Transverse colon (tissue), 4 donors: ENCODE results near the gene LGR6. TPM values are rescaled to one million over a fixed set of nuclear protein-coding genes. Genes with fewer than 3 reads are reported as not detected.

Source experiments
- DNase-seq: peaks from one replicate; pipeline ENCODE4 v3.0.0-alpha.2; 2019
- H3K27ac ChIP-seq, 4 donors: fragments of 200-600 bp; sonication (generic); 2 replicates each; pipeline ENCODE4 v1.5.1; 2016 to 2018; ENCODE audit warnings: inconsistent platforms in 4 of 4
- H3K27me3 ChIP-seq: fragments of 200-600 bp; sonication (generic); 2 replicates; pipeline ENCODE4 v1.5.1; 2017; ENCODE audit warnings: inconsistent platforms
- H3K36me3 ChIP-seq, 4 donors: fragments of 200-600 bp; sonication (generic); 2 replicates each; pipeline ENCODE4 v1.5.1; 2017 to 2019; ENCODE audit warnings: inconsistent platforms in 4 of 4
- H3K4me1 ChIP-seq, 4 donors: fragments of 200-600 bp; sonication (generic); 2 replicates each; pipeline ENCODE4 v1.5.1; 2017 to 2020; ENCODE audit warnings: inconsistent platforms in 4 of 4
- H3K4me3 ChIP-seq, 4 donors: fragments of 200-600 bp; sonication (generic); 1 replicate in 1 of 4; 2 replicates in 3 of 4; pipeline versions ENCODE4 v1.5.1 to v1.6.1; 2017 to 2019; ENCODE audit warnings: inconsistent platforms in 4 of 4
- H3K9me3 ChIP-seq, 2 donors: fragments of 200-600 bp; sonication (generic); 2 replicates each; pipeline ENCODE4 v1.5.1; 2017 to 2019; ENCODE audit warnings: inconsistent platforms in 2 of 2
- EP300 ChIP-seq: sonication (generic); formaldehyde crosslinking; IDR thresholded peaks from one replicate; pipeline ENCODE4 v1.6.1; 2017; ENCODE audit warnings: antibody characterized with exemption, low read depth
- POLR2A ChIP-seq: fragments of 450-650 bp; IDR thresholded peaks from one replicate; pipeline ENCODE4 v1.6.1; 2016; ENCODE audit warnings: antibody characterized with exemption, mild to moderate bottlenecking, moderate library complexity
- POLR2AphosphoS5 ChIP-seq, 3 donors: sonication (generic); formaldehyde crosslinking; IDR thresholded peaks; one replicate each; pipeline ENCODE4 v1.6.1; 2016; ENCODE audit warnings: antibody characterized with exemption in 3 of 3
- WGBS, 2 donors: methylation state at CpG; one replicate each; pipeline ENCODE4 v1.1.5; 2018; ENCODE audit warnings: low coverage in 1 of 2; 5-methylcytosine and 5-hydroxymethylcytosine counted together
- in situ Hi-C, 4 donors: fragments of 200-750 bp; cut with MboI; loops; one replicate each; pipeline versions ENCODE4 v1.15.0 to v1.15.1; 2017; ENCODE audit warnings: low sequenced_read_pairs in 3 of 4, low pct_ligation_motif_present in 1 of 4, low pct_unique_long_range_greater_than_20kb in 1 of 4
- intact Hi-C: fragments of 100-400 bp; cut with DNase I; formaldehyde crosslinking; loops from one replicate; pipeline ENCODE4 v1.15.1; 2023; ENCODE audit warnings: low total_unique reads
- total RNA-seq, 4 donors: library from RNA; depleted of rRNA; stranded (reverse); fragments of >200 nt; gene quantifications; one replicate each; pipeline ENCODE4 v1.1.0, GENCODE V29; 2016
- TF ChIP-seq, protein P1 (sequence below), 5 experiments: fragments of 200-600 bp in 3 of 5; fragments of 450-650 bp in 2 of 5; sonication (generic) in 3 of 5; IDR thresholded peaks; 1 replicate in 2 of 5; 2 replicates in 3 of 5; pipeline ENCODE4 v1.5.1; 2016 to 2017; ENCODE audit warnings: antibody characterized with exemption in 5 of 5, inconsistent platforms in 3 of 5, mild to moderate bottlenecking in 2 of 5, moderate library complexity in 1 of 5

The LGR6 gene
- total RNA-seq, 4 donors from 2014 or later: 0.41 to 1.6 TPM; not detected in 2

DNA sequence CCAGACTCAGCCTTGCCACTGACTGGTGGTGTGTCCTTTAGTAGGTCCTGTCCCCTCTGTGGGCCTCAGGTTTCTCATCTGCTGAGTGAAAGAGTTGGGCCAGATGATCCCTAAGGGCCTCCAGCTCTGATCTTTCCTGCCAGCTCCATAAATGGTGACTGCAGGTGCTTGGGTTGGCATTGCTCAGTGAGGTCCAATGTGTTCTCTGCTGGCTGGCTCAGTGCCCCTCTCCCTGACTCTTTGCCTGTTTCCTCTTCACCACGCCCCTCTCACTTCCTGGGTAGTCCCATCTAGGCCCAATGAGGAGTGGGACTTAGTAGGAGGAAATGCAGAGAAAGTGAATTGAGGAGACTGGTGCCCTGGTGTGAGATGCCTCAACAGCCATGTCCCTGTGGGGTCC, 111.6 kb downstream of the LGR6 start:
- intact Hi-C loops: no loop called here
- in situ Hi-C loops: loop anchor here in 1 of 4 donors (25.0 kb wide), 1 partner anchor 118 kb away; the partner anchor contains the start of gene LGR6
- no peaks in the 10 kb centered on the region for H3K4me1 ChIP-seq
- no peak for DNase-seq
- H3K36me3 ChIP-seq: no peaks in the 10 kb centered on the region
- WGBS, 2 donors: 30% methylated on average over 1 of the region's 1 CpG; no CpG with 5 or more reads in 1 of the 2 donors
- H3K9me3 ChIP-seq: no peaks in the 10 kb centered on the region
- H3K4me3 ChIP-seq: no peak overlapping the region
- H3K27me3 ChIP-seq: no peaks in the 10 kb centered on the region
- no peak overlapping the region for H3K27ac ChIP-seq
- TF ChIP-seq EP300: no peak
- TF ChIP-seq POLR2AphosphoS5 (IDR thresholded peaks at IDR 0.05): no peak
- TF ChIP-seq, protein P1, sequence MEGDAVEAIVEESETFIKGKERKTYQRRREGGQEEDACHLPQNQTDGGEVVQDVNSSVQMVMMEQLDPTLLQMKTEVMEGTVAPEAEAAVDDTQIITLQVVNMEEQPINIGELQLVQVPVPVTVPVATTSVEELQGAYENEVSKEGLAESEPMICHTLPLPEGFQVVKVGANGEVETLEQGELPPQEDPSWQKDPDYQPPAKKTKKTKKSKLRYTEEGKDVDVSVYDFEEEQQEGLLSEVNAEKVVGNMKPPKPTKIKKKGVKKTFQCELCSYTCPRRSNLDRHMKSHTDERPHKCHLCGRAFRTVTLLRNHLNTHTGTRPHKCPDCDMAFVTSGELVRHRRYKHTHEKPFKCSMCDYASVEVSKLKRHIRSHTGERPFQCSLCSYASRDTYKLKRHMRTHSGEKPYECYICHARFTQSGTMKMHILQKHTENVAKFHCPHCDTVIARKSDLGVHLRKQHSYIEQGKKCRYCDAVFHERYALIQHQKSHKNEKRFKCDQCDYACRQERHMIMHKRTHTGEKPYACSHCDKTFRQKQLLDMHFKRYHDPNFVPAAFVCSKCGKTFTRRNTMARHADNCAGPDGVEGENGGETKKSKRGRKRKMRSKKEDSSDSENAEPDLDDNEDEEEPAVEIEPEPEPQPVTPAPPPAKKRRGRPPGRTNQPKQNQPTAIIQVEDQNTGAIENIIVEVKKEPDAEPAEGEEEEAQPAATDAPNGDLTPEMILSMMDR (IDR thresholded peaks at IDR 0.05): no peak

DNA sequence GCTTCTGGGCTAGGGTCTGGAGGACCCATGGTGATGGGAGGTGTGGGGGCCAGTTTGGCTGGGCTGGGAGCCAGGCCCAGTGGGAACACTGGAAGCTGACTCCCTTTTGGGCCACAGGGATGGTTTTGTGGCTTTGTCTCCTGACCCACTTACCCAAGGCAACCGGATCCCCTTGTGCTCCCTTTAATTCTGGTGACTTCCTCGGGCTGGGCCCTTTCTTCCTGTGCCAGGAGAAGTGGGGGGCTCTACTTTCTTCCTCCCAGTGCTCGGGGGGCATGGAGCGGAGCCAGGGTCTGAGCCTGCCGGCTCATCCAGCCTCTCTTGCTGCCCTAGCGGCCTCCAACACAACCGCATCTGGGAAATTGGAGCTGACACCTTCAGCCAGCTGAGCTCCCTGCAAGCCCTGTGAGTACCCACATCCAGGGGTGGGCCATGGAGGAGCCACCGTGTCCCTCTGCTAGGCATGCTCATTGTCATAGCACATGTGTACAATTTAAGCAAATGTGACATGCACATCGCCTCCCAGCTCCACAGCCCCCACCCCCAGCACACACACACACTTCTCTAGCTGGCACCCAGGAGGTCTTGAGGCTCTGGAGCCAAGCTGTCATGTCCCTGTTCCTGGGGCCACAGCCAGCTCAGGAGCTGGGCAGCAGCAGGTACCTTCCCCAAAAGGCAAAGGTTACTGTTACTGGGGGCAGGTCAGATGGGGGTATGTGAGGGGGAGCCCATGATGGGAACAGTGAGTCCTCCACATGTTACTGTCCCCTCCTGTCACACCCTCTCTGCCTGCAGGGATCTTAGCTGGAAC, 113.1 kb downstream of the LGR6 start:
- H3K4me1 ChIP-seq: no peaks in the 10 kb centered on the region
- intact Hi-C loops (no loop called here), in situ Hi-C loops (loop anchor here in 1 of 4 donors (25.0 kb wide), 1 partner anchor 119 kb away; the partner anchor contains the start of gene LGR6)
- no peaks in the 10 kb centered on the region for H3K9me3 ChIP-seq
- no peak overlapping the region for H3K4me3 ChIP-seq
- 82 to 100% methylated on average over 1 to 8 of the region's 9 CpGs for WGBS, 2 donors
- DNase-seq: no peak
- no peaks in the 10 kb centered on the region for H3K27me3 ChIP-seq
- TF ChIP-seq EP300: no peak
- no peak for TF ChIP-seq POLR2A
- no peak for TF ChIP-seq POLR2AphosphoS5 (IDR thresholded peaks at IDR 0.05)
- TF ChIP-seq, protein P1 (IDR thresholded peaks at IDR 0.05): no peak
- no peak overlapping the region for H3K27ac ChIP-seq
- no peaks in the 10 kb centered on the region for H3K36me3 ChIP-seq

DNA sequence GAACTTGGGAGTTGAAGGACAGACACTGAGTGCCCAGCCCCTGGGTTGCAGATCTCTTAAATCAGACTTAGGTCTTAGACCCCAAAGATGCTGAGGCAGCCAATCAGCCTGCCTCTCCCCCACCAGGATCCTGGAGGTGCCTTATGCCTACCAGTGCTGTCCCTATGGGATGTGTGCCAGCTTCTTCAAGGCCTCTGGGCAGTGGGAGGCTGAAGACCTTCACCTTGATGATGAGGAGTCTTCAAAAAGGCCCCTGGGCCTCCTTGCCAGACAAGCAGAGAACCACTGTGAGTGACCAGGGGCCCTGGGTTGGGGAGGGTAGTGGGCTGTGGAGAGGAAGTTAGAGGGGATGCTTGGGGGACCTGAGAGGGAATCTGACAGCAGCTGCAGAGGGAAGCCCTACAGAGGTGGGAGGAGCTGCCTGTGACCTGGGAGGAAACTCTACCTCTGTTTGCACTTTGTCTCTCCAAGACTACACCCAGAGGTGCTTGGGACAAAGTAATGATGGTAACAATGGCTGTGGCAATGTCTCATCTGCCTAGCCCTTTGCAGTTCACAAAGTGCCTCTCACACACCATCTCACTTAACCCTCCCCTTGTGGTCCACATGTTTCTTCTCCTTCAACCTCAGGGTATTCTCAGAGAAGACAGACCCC, 116.6 kb downstream of the LGR6 start:
- DNase-seq: no peak
- Histone ChIP-seq H3K4me3 (no peak overlapping the region), H3K9me3 (no peaks in the 10 kb centered on the region), H3K27me3 (no peaks in the 10 kb centered on the region), H3K27ac (no peak overlapping the region), H3K36me3 (no peaks in the 10 kb centered on the region), H3K4me1 (no peaks in the 10 kb centered on the region)
- TF ChIP-seq POLR2AphosphoS5 (IDR thresholded peaks at IDR 0.05) (no peak), POLR2A (no peak), EP300 (no peak)
- TF ChIP-seq, protein P1 (IDR thresholded peaks at IDR 0.05): no peak
- intact Hi-C loops: no loop called here
- in situ Hi-C loops: loop anchor here (5.0 to 25.0 kb wide), 4 partner anchors 105 to 125 kb away; partner anchors contain the start of gene LGR6 (in 1 of the 4)

DNA sequence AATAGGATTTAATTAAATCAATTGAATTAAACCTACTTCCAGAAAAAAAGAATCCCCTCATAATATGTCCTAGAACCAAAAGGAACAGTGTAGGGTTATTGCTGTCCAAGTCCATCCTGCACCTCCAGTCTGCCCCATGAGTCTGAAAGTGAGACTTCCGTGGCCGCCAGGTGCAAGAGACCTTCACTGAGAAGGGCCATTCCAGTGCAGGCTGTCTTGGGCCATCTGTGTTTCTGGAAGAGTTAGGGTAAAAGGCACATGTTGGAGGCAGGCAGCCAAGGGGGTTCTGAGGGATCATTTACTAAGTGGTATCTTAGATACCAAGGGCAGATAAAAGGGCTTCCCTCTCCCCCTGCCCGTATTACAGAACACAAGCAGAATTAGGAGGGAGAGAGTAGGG, 117.1 kb downstream of the LGR6 start:
- WGBS, 2 donors: 81% methylated on average over 3 of the region's 3 CpGs; no CpG with 5 or more reads in 1 of the 2 donors
- DNase-seq: no peak
- TF ChIP-seq, protein P1 (IDR thresholded peaks at IDR 0.05): no peak
- no peak for TF ChIP-seq EP300
- H3K4me3 ChIP-seq: no peak overlapping the region
- no peaks in the 10 kb centered on the region for H3K36me3 ChIP-seq
- no peaks in the 10 kb centered on the region for H3K9me3 ChIP-seq
- intact Hi-C loops (no loop called here), in situ Hi-C loops (loop anchor here (5.0 to 25.0 kb wide), 4 partner anchors 106 to 126 kb away; partner anchors contain the start of gene LGR6 (in 1 of the 4))
- no peaks in the 10 kb centered on the region for H3K4me1 ChIP-seq
- no peaks in the 10 kb centered on the region for H3K27me3 ChIP-seq
- H3K27ac ChIP-seq: no peak overlapping the region
